ENCODE measurements around the gene RECK.
"Not testable (repeated sequence)": the region's sequence is repeated elsewhere in the genome, so short reads cannot be mapped to it uniquely, and the experiment has no call there.

DNA sequence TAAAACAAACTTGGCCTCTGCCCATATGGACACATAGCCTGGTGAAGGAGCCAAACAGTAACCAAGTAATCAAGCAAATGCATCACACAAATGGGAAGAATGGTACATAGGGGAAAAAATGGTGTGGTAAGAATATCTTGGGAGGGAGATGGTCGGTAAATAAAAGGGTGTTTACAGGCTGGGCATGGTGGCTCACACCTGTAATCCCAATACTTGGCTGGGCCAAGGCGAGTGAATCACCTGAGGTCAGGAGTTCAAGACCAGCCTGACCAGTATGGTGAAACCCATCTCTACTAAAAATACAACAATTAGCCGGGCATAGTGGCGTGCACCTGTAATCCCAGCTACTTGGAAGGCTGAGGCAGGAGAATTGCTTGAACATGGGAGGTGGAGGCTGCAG, 122.8 kb downstream of the RECK start:
- TF ChIP-seq CTCF (IDR thresholded peaks at IDR 0.05; ENCODE audit: low read depth, low read length, poor library complexity, severe bottlenecking); EZH2phosphoT487 (IDR thresholded peaks at IDR 0.05; ENCODE audit: borderline replicate concordance, low read length): not testable (repeated sequence)

All from DOHH2 (cell line).